AG10803 (cell line): ENCODE measurements around the gene LDLRAD4.

ENCODE experiments used
- DNase-seq: peaks from one replicate; pipeline ENCODE4 v3.0.0; 2010; ENCODE audit warnings: low read depth
- H3K4me3 ChIP-seq: 2 replicates; pipeline ENCODE4 v1.5.1; 2011; ENCODE audit warnings: mild to moderate bottlenecking, low read length, control low read depth
- CTCF ChIP-seq: conservative IDR thresholded peaks from 2 replicates; pipeline ENCODE4 v1.5.1; 2011; ENCODE audit warnings: mild to moderate bottlenecking, low read length, control low read depth, inconsistent platforms

LDLRAD4 gene

GRCh38 chr18:13235421-13235831 lies 16.9 kb downstream of the LDLRAD4 start:
- no peak overlapping the region for H3K4me3 ChIP-seq
- peak; percentile 17 for DNase-seq
- no peak for TF ChIP-seq CTCF

GRCh38 chr18:13235981-13236380 lies 17.4 kb downstream of the LDLRAD4 start:
- DNase-seq, result peak; percentile 49
- no peak overlapping the region for H3K4me3 ChIP-seq
- no peak for TF ChIP-seq CTCF

GRCh38 chr18:13236411-13236810 lies 17.9 kb downstream of the LDLRAD4 start:
- no peak for DNase-seq
- no peak overlapping the region for H3K4me3 ChIP-seq
- TF ChIP-seq CTCF, result no peak

GRCh38 chr18:13237073-13237472 lies 18.5 kb downstream of the LDLRAD4 start:
- TF ChIP-seq CTCF, result no peak
- DNase-seq, result no peak
- no peak overlapping the region for H3K4me3 ChIP-seq

GRCh38 chr18:13237641-13238040 lies 19.1 kb downstream of the LDLRAD4 start:
- DNase-seq, result no peak
- no peak for TF ChIP-seq CTCF
- no peak overlapping the region for H3K4me3 ChIP-seq

GRCh38 chr18:13239171-13239956 lies 20.8 kb downstream of the LDLRAD4 start:
- no peak for TF ChIP-seq CTCF
- H3K4me3 ChIP-seq, result no peak overlapping the region
- DNase-seq, result no peak

- TF ChIP-seq CTCF, result no peak
- DNase-seq, result no peak
- H3K4me3 ChIP-seq, result no peak overlapping the region
Measured at GRCh38 chr18:13240060-13240725, 21.6 kb downstream of the LDLRAD4 start.
